Kidney tubule cell (primary cell): ENCODE results near the gene PRPF19.

Source experiments
- DNase-seq: peaks from one replicate; pipeline ENCODE4 v3.0.0-alpha.2; 2018; ENCODE audit warnings: low spot score

PRPF19 gene

DNA sequence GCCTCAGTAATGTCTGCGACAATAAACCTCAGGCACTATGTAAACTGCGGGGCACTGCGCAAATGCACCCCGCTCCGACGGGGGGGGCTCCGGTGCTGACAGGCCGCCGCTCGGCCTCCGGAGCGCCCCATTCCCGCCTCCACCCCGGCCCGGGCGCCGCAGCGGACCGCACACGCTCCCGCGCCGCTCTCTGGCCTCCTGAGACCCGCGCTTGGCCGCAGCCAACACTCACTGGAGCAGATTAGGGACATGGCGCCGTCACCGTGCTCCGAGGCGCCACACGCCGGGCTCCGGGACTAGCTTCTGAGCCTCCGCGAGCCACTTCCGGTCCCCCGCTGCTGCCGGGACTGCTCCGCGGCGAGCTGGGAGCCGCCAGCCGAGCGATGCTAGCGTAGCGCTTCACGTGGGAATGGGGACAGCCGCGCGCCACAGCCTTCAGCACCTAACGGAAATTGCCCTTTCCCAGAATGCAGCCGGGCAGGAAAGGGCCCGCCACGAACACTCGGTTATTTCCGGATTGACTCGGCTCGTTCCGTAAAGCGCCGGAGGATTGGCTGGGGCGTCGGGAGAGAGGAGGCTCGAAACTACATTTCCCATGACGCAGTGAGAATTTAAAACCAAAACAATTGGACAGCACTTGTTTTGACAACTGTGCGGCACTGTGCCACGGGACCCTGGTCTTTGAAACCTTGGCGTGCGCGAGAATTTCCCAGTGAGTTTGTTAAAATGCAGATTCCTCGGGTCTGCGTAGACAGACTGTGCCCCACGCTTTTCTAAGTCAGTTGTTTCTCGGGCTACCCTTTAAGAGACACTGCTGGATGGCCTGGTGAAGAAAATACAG lies at the start of gene PRPF19:
TSS of gene PRPF19 (minus strand) at position 454 of the 841 bp plus-strand sequence. CDS start at position 251, 203 bp downstream.
- peak; percentile 96 for DNase-seq

DNA sequence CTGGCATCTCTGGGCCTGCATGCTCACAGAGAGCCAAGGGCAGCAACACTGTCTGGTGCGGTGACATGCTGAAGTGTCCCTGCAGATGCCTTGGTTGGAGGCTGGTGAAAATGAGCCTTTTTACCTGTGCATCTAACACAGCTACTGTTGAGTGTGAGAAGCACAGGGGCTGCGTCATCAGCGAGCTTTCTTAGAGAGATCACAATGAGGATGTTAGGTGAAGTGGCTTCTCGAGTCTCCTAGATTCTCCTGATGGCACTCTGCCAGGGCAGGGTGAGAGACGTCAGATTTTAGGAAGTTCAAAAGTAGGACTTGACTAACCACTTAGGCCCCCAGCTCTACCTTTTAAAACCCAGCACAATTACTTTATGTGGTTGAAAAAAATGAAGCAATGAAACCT lies 49.2 kb upstream of the PRPF19 start:
- no peak for DNase-seq

DNA sequence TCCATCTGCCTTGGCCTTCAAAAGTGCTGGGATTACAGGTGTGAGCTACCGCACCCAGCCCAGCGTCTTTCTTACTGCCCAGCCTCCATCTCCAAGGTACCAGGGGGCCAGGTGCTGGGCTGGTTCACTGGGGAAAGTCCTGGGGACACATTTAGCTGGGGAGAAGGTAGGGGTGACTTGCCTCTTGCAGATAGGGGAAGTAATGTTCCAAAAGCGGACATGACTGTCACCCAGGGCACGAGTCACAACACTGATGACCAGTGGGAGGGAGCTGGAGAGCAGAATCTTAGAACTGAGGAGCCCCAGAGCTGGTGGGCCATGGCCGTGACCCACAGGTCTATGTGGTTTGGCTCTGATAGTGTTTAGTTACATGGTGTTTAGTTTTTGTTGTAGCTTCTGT lies 48.0 kb upstream of the PRPF19 start:
- no peak for DNase-seq

DNA sequence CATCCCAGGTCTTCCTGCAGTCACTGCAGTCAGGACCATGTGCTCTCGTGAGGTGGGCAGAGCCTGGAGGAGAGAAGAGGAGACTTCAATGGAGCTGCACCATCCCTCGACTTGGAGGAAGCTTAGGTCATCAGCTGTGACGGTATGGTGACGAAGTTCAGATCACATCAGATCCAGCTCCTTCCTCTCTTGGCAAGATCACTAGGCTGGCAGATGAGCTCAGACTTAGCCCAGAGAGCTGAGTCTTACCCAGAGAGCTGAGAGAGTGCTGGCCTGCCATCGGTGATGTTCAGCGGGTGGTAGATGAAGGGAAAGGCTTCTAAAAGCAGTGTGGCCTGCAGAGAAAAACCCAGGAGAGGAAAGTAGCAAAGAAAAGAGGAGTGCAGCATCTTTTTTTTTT lies 47.4 kb upstream of the PRPF19 start:
- DNase-seq = no peak

DNA sequence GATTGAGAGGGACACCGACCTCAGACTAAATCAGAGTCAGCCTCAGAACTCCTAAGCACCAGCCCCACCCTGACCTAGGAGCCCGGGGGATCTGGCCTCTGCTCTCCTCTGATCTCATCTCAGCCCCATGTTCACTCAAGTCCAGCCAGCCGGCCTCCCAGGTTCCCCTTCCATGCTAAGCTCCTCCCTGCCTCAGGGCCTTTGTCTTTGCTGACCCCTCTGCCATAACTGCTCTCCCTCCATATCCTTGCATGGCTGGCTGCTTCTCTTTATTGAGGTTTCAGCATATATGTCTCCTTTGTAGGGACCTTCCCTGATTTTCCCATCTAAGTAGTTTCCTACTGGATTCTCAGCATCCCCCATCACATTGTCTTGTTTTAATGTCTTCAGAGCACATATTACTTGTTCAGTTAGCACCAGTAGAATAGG lies 46.4 kb upstream of the PRPF19 start:
- no peak for DNase-seq

DNA sequence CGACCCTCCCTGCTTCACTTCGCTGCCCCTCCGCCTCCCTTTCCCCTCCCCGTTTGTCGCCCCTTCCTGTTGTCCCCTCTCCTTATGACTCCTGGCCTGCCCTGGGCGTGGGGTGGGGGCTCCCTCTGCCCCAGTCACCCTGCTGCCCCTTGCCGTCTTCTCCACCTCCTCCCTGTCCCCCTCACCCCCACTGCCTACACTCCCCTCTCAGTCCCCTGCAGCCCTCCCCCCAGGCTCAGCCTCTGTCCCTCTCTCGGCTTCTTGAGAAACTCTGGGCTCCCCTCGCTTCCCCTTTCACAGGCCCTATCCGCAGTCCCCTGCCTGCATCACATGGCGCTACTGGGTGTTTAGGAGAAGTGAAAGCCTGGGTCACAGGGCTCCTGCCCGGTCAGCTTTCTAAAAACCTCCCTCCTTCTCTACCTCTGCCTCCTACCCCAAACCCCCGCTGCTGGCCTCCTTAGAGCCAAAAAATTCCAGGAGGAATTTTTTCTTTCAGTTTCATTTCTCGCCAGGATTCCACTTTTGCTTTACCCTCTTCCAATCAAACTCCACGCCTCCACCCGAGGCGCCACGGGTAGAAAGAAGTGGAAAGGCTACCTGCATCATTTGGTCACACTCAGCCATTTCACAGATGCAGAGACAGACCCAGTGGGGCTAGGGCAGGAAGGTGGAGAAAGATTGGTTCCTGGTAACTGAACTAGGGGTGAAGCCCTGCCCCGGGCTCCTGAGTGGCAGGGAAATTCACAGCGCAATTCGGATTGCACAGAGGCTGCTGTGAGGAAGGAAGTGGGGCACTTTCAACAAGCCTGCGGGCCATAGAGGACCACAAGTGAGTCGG lies 45.7 kb upstream of the PRPF19 start, which contains the start of gene SLC15A3:
TSS of gene SLC15A3 (minus strand) at position 273 of the 838 bp plus-strand sequence. CDS start 625 bp downstream, outside the sequence.
- DNase-seq = peak; percentile 37

DNA sequence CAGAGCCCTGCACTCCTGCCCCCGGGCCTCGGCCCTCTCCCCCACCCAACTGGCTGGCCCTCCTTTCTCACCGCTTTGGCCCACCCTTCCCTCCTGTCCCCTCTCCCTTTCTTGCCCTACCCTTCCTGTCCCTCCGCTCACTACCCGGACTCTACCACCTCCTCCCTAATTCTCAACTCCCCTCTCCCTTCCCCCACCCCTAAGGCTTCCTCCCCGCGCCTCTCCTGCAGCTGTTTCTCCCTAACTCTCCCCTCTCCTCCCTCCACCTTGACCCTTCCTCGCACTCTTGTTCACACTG lies 45.2 kb upstream of the PRPF19 start:
- no peak for DNase-seq

DNA sequence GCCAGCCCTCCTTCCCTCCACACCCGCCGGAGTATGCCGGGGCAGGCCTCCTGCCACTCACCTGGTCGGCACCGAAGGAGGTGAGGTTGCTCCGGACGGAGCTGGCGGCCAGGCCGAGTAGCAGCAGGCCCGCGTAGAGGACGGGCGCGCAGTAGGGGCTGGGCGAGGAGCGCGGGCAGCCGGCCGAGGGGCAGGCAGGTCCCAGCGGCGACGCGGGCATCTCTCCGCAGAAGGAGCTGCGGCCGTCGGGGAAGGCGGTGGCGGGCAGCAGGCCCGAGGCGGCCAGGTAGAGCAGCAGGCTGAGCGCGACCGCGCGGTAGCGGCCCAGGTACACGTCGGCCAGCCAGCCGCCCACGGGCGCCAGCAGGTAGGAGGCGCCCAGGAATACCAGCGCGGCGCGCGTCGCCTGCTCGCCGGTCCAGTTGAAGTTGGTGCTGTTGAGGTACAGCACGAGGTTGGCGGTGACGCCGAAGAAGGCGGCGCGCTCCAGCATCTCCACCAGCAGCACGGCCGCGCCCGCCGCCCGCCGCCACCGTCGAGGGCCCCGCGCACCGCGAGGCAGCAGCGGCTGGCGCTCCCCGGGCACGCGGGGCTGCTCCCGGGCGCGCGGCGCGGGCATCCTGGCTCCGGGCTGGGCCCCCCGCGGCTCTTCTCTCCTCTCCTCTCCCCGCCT lies 44.7 kb upstream of the PRPF19 start:
- no peak for DNase-seq

DNA sequence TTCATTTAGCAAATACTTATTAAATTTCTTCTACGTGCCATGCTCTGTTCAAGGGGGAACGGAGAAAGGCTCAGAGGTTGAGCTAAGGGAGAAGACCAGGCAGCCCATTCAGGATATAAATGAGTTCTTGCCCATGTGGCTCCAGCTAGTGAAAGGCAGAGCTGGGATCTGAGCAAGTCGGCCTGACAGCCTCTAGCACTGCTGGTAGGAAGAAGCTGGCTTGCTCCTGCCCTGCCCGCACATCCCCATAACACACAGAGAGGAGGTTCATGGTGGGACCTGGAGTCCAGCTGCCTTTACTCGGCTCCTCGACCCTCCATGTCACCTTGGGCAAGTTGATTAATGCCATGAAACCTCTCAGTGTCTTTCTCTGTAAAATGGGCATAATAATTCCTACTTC lies 43.6 kb upstream of the PRPF19 start:
- no peak for DNase-seq

DNA sequence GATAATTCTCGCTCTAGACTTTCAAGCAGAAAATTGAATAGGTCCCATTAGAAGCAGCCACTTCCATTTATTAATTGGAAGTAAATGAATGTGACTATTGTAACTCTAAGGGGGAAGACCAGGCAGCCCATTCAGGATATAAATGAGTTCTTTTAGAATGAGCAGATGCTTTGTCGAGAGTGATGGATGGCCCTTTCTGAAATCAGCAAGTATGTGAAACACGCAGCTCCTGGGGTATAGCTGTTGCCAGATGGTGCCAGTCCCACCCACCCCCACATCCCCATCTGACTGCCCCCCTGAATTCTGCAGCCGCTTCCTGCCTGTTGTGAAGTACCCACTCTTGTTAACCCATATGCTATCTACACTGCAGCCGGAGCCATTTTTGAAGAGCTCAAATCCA lies 41.9 kb upstream of the PRPF19 start:
- DNase-seq = no peak

DNA sequence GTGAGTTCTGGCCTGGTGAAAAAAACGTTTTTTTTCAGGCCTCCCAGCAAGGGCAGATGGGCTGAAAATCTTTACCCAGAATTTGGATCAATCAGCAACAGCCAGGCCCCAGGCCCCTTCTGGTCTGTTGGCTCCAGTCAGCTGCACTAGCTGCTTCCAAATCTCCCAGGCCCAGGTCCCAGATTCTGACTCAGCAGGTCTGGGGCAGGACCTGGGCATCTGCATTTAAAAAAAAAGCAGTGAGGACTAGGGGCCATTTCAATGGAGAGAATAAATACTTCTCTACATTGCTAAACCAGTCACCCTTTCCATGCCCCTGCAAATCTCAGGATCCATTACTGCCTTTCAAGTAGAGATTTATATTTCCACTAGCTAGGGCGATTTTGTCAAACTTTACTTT lies 41.3 kb upstream of the PRPF19 start:
- DNase-seq = no peak

DNA sequence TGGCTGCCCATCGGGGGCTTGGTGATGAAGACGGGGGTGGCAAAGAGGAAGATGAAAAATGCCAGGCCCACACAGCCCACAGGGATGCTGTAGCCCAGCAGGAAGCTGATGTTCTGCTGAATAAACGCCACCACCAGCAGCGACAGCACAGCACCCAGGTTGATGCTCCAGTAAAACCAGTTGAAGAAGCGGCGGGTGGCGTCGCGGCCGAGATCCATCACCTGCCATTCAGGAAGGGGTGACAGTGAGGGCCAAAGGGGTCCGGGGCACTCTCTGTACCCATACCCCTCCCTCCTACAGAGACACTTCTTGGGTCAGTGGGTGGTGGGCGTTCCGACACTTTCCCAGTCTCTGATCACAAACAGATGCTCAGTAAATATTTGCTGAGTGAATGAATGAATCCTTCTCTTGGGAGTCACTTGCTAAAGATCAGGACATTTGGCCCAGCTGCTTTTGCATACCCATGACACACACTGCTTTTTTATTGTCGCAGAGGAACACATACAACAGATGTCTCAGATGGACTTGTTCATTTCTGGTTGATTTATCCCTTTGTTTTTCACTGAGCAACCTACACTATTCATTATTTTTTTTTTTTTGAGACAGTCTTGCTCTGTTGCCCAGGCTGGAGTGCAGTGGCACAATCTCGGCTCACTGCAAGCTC lies 40.3 kb upstream of the PRPF19 start:
- no peak for DNase-seq

DNA sequence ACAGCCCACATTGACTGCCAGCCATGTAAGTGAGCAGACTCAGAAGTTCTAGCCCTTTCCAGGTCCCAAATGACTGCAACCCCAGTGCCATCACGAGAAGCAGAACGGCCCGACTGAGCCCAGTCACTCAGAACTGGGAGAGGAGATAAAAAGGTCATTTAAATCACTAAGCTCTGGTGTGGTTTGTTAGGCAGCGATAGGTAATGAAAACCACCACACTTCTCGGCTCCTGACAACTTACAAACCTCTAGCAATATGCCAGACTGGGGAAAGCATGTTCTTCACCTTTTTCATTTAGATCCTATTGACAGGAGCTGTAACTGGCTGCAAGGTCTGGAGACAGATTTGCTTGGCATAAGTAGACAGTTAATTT lies 38.9 kb upstream of the PRPF19 start:
- DNase-seq = no peak

DNA sequence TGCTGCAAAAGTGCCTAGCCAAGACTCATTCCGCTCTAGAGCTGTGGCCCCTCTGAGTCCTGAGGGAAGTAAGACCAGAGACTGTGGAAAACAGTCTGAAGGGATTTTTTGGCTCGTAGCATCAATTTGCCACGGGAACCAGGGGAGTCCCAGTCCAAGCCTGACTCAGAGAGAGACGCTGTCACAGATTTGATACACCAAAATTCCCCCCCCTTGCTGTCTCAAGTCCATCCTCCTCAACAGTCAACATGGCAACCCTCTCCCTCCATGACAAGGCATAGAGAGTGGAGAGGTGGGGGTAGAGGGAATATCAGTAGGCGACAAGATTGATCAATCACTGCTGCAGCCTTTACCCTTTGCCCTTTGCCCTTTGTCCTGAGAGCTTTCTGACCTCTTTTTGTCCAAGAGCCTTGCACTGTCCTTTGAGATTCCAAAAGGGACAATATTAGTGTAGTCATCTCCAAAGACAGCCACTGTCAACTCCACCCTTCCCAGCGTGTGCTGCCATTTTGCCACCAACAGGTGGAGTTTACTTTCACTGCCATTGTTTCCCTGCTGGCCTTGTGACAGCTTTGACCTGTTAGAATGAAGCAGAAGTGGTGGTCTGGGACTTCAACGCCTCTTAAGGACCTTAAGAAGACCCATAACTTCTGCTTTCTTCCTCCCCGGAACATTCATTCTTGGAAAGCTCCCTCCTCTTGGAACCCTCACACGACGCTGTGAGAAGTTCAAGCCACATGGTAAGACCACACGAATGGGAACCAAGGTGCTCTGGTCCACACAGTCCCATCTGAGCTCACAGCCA lies 38.3 kb upstream of the PRPF19 start:
- DNase-seq = no peak

DNA sequence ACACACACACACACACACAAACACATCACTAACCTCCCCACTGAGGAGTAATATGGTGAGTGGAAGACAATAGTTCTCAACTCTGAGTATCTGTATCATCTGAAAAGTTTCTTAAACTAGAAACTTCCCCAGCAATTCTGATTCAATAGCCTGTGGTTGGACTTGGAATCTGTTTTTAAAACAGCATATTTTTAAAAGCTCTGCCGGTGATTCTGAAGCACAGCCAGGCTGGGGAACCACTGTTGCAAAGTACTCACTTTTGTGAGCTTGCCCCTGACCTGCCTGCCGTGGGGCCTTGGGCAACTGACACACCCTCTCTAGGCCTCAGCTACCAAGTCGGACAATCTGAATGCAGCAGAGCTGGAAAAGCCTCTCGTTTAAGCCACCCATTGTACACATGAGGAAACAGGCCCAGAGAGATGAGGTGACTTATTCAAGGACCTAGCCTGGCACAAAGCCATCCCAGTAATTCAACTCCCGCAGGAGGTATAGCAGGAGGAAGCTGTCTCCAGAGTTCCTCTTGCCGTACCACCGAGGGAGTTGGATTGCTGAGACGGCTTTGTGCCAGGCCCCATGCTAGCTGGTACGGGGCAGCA lies 36.7 kb upstream of the PRPF19 start:
- DNase-seq = peak; percentile 73

DNA sequence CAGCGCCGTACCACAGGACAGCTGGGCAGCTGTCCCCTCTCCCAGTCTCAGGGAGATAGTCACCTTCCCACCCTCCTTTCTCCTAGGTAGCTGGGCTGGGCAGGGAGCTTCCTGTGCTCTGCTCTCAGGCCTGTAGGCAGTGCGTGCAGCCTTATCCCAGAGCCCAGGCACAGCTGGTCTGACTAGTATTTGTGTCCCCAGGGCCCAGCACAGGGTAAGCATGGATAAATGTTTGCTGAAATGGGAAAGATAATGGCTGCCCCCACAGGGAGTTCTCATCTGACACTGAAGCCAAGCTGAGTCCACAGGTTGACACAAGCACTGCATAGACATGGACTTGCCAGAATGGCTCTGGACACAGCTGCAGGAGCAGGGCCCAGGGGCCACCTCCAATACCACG lies 35.8 kb upstream of the PRPF19 start:
- DNase-seq = no peak

DNA sequence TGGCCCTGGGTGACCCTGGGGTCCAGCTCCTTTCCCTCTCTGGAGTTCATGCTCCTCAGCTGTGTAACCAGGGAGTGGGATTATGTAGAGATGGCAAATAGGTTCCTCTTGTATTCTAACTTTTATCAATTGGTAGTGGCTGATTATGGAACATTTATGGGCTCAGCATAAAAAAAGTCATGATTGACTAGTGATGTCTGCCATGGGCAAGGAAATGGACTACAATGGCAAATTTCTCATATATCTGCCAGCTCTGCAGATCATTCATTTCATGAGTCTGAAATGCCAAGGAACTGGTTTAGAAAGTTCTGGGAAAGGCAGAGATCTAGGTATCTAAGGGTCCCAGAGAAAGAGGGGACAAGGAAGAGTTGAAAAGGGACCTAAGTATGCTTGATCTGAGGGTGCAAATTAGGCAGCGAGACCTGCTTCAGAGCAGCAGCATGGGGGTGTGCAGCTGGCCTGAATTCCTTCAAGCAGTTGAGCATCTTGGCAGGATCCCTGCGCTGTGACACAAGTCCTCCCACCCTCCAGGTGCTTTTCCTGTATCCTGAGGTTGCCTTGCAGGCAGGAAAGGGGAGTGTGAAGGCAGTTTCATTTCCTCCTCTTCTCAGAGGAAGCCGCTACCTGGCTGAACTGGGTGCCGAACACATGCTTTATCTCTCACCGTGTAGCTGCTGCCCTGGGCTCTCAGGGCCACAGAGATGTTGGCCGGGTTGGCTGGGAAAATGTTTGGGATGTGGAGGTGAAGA lies 35.2 kb upstream of the PRPF19 start:
- no peak for DNase-seq

DNA sequence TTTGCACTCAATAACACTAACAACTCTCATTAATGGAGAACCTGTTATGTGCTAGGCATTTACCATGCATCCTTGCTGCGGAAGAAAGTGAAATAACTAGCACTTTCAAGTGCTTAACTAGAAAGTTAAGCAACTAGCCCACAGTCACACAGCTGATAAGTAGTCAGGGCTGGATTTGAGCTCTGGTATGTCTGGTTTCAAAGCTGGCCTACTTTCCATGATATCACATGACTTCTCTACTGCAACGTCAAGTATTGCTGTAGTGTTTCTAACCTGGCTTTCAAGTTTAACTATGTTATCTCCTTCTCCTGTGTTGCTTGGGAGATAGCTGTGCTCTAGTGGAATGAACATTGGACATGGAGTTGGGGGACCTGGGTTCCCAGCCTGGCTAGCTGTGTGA lies 33.5 kb upstream of the PRPF19 start:
- no peak for DNase-seq

DNA sequence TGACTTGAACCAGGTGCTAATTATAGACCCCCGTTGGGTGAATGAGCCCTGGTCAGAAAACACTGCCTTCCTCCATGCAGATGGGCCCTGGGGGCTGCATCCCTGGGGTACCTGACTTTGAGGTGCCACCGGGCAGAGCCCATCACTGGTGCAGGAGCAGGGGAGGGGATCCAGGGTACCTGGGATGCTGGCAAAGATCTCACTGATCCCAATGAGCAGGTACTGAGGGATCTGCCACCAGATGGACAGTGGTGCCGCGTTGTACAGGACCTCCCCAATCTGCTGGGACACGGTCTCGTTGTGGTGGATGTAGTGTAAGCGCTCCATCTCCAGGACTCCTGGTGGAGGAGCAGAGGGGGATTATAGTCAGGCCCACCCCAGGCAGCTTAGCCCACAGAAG lies 32.9 kb upstream of the PRPF19 start:
- DNase-seq = no peak

DNA sequence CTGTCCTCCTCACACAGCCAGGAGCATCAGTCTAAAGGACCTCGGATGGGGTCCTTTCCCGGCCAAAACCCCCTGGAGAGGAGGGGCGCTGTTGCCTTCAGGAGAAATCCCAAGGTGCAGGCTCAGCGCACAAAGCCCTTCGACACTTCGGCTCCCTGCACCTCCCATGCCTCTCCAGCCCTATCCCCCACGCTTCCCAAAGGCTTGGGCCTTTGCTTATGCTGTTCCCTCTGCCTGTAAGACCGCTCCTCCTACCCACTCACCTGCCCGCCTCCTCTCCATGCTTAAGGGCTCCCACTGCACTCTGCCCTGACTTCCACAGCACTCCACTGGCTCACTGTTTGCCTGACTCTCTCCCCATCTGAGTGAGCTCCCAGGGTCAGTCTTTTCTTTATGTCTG lies 32.1 kb upstream of the PRPF19 start:
- no peak for DNase-seq
